Pancreas (tissue), 10 donors: ENCODE results near the gene STK24. TPM values are rescaled to one million over a fixed set of nuclear protein-coding genes. Genes with fewer than 3 reads are reported as not detected.

ENCODE experiments used
- ATAC-seq, 4 donors: fragments of 200-7000 bp; cut with Tn5 transposase; one replicate each; pipeline versions ENCODE4 v1.8.0 to v1.9.1; 2020; ENCODE audit warnings: mild to moderate bottlenecking in 4 of 4, moderate library complexity in 4 of 4
- DNase-seq, 6 donors: peaks; one replicate each; pipeline ENCODE4 v3.0.0-alpha.2; 2020
- FAIRE-seq: peaks from 2 replicates; lab custom pipeline; 2012; peaks lifted over from hg19 to GRCh38; lab: Jason Lieb, UNC
- H3K27ac ChIP-seq, 4 donors: fragments of 200-600 bp; sonication (generic); 1 replicate in 3 of 4; 2 replicates in 1 of 4; pipeline versions ENCODE4 v1.5.0 to v1.8.0; 2020
- H3K27me3 ChIP-seq, 4 donors: fragments of 200-600 bp; one replicate each; pipeline ENCODE4 v1.8.0; 2021
- H3K36me3 ChIP-seq, 3 donors: fragments of 200-600 bp; sonication (generic) in 1 of 3; one replicate each; pipeline versions ENCODE4 v1.5.0 to v1.8.0; 2020 to 2021
- H3K4me1 ChIP-seq, 3 donors: fragments of 200-600 bp; one replicate each; pipeline ENCODE4 v1.8.0; 2021
- H3K4me3 ChIP-seq, 4 donors: fragments of 200-600 bp; sonication (generic) in 2 of 4; one replicate each; pipeline versions ENCODE4 v1.5.0 to v1.8.0; 2020 to 2021
- H3K9me3 ChIP-seq, 4 donors: fragments of 200-600 bp; one replicate each; pipeline ENCODE4 v1.8.0; 2021
- CTCF ChIP-seq, 4 donors: fragments of 200-600 bp; sonication (generic) in 3 of 4; IDR thresholded peaks; one replicate each; pipeline versions ENCODE4 v1.5.0 to v1.8.0; 2021; ENCODE audit warnings: antibody characterized with exemption in 4 of 4
- WGBS, 2 donors: extraction: QIAGEN DNeasy Blood & Tissue Kit; methylation state at CpG; one replicate each; pipeline ENCODE4 v1.1.7; 2013; 5-methylcytosine and 5-hydroxymethylcytosine counted together
- intact Hi-C, 3 donors: fragments of 100-400 bp; cut with DNase I; formaldehyde crosslinking; loops; one replicate each; pipeline versions ENCODE4 v1.11.1 to v1.14.2; 2022
- polyA plus RNA-seq, 2 donors: library from polyadenylated mRNA; stranded (reverse); fragments of 200-250 nt; gene quantifications; one replicate each; pipeline ENCODE4 v1.2.3, GENCODE V29; 2013
- total RNA-seq, 6 donors: library from RNA; stranded (reverse); fragmentation: NEBNext Ultra II Directional in 4 of 6; extraction: Animal tissue kit (Norgen Biotek cat#: 25700) in 4 of 6; gene quantifications; one replicate each; pipeline versions ENCODE4 v1.2.1 to v1.2.4, GENCODE V29; 2021 to 2023
- donor health status: healthy with polysubstance abuse.
- donor health status: DM: no; HTN: no; CAD: no; lungs with moderate emphysema.
- donor health status: DM: no; HTN: no; CAD: no.
- donor health status: control.
- donor health status: control.
- donor health status: Bipolar disorder and iron deficiency.
- donor health status: DM: yes; HTN: yes; CAD: no.
- donor health status: DM: no; HTN: no; CAD: no.
- donor health status: DM: no; HTN: no; CAD: no.
- donor health status: DM: yes; HTN: yes; CAD: no.

STK24 gene
- total and polyA plus RNA-seq, 8 donors = 15.5 to 55.7 (median 37.4) TPM

- FAIRE-seq (no peak), DNase-seq (no peak), ATAC-seq (peak in 3 of 4 donors; percentile 16 to 30 (median 16))
- TF ChIP-seq CTCF (IDR thresholded peaks at IDR 0.05) = no peak
- Histone ChIP-seq H3K27me3 (no peaks in the 10 kb centered on the region), H3K27ac (peak overlapping the region; percentile 19 to 64 (median 46)), H3K4me3 (no peak overlapping the region), H3K9me3 (no peaks in the 10 kb centered on the region), H3K4me1 (peaks cover 0 to 13% (median 3%) of the 10 kb centered on the region in 3 donors), H3K36me3 (no peaks in the 10 kb centered on the region)
- intact Hi-C loops = no loop called here
- WGBS, 2 donors = 74 to 75% methylated on average over 20 of the region's 20 CpGs
These were observed 55.3 kb downstream of the STK24 start for GRCh38 chr13:98521461-98522247.

GRCh38 chr13:98520674-98521449 is 56.0 kb downstream of the STK24 start:
- intact Hi-C loops = no loop called here
- WGBS, 2 donors = 81 to 82% methylated on average over 18 of the region's 18 CpGs
- H3K27me3 ChIP-seq = no peaks in the 10 kb centered on the region
- peak overlapping the region; percentile 19 to 64 (median 46) for H3K27ac ChIP-seq
- ATAC-seq (peak in 3 of 4 donors; percentile 39 to 72 (median 59)), DNase-seq (no peak), FAIRE-seq (no peak)
- no peaks in the 10 kb centered on the region for H3K9me3 ChIP-seq
- H3K36me3 ChIP-seq = no peaks in the 10 kb centered on the region
- H3K4me3 ChIP-seq = no peak overlapping the region
- H3K4me1 ChIP-seq = peaks cover 0 to 11% (median 3%) of the 10 kb centered on the region in 3 donors
- no peak for TF ChIP-seq CTCF (IDR thresholded peaks at IDR 0.05)

- H3K4me1 ChIP-seq = peaks cover 0 to 10% (median 3%) of the 10 kb centered on the region in 3 donors
- ATAC-seq = no peak
- WGBS, 2 donors = 67 to 75% methylated on average over 4 of the region's 4 CpGs
These were observed 56.9 kb downstream of the STK24 start for GRCh38 chr13:98519976-98520375.

GRCh38 chr13:98517576-98518310 is 59.2 kb downstream of the STK24 start:
- H3K27ac ChIP-seq = no peak overlapping the region
- no peak for DNase-seq
- FAIRE-seq = no peak
- TF ChIP-seq CTCF (IDR thresholded peaks at IDR 0.05) = no peak
- intact Hi-C loops = no loop called here
- no peaks in the 10 kb centered on the region for H3K27me3 ChIP-seq
- 89 to 96% methylated on average over 6 of the region's 6 CpGs for WGBS, 2 donors
- H3K4me3 ChIP-seq = no peak overlapping the region
- no peaks in the 10 kb centered on the region for H3K36me3 ChIP-seq
- H3K9me3 ChIP-seq = no peaks in the 10 kb centered on the region
- peaks cover 0 to 10% (median 3%) of the 10 kb centered on the region in 3 donors for H3K4me1 ChIP-seq
- no peak for ATAC-seq

More at GRCh38 chr13:98519976-98520375, 56.9 kb downstream of the STK24 start:
- TF ChIP-seq CTCF (IDR thresholded peaks at IDR 0.05) = no peak
- intact Hi-C loops = no loop called here
- H3K27ac ChIP-seq = peak overlapping the region in 3 of 4 donors; percentile 8 to 64 (median 59)
- H3K4me3 ChIP-seq = no peak overlapping the region
- H3K36me3 ChIP-seq = no peaks in the 10 kb centered on the region
- no peaks in the 10 kb centered on the region for H3K9me3 ChIP-seq
- FAIRE-seq = no peak
- H3K27me3 ChIP-seq = no peaks in the 10 kb centered on the region
- DNase-seq = no peak
